Pancreas (tissue), 10 donors: ENCODE data around the gene NXPH4. TPM values are rescaled to one million over a fixed set of nuclear protein-coding genes. Genes with fewer than 3 reads are reported as not detected.

ENCODE experiments used
- ATAC-seq, 4 donors: fragments of 200-7000 bp; cut with Tn5 transposase; one replicate each; pipeline versions ENCODE4 v1.8.0 to v1.9.1; 2020; ENCODE audit warnings: mild to moderate bottlenecking in 4 of 4, moderate library complexity in 4 of 4
- DNase-seq, 6 donors: peaks; one replicate each; pipeline ENCODE4 v3.0.0-alpha.2; 2020
- FAIRE-seq: peaks from 2 replicates; lab custom pipeline; 2012; peaks lifted over from hg19 to GRCh38; lab: Jason Lieb, UNC
- H3K27ac ChIP-seq, 4 donors: fragments of 200-600 bp; sonication (generic); 1 replicate in 3 of 4; 2 replicates in 1 of 4; pipeline versions ENCODE4 v1.5.0 to v1.8.0; 2020
- H3K27me3 ChIP-seq, 4 donors: fragments of 200-600 bp; one replicate each; pipeline ENCODE4 v1.8.0; 2021
- H3K36me3 ChIP-seq, 3 donors: fragments of 200-600 bp; sonication (generic) in 1 of 3; one replicate each; pipeline versions ENCODE4 v1.5.0 to v1.8.0; 2020 to 2021
- H3K4me1 ChIP-seq, 3 donors: fragments of 200-600 bp; one replicate each; pipeline ENCODE4 v1.8.0; 2021
- H3K4me3 ChIP-seq, 4 donors: fragments of 200-600 bp; sonication (generic) in 2 of 4; one replicate each; pipeline versions ENCODE4 v1.5.0 to v1.8.0; 2020 to 2021
- H3K9me3 ChIP-seq, 4 donors: fragments of 200-600 bp; one replicate each; pipeline ENCODE4 v1.8.0; 2021
- WGBS, 2 donors: extraction: QIAGEN DNeasy Blood & Tissue Kit; methylation state at CpG; one replicate each; pipeline ENCODE4 v1.1.7; 2013; 5-methylcytosine and 5-hydroxymethylcytosine counted together
- intact Hi-C, 3 donors: fragments of 100-400 bp; cut with DNase I; formaldehyde crosslinking; loops; one replicate each; pipeline versions ENCODE4 v1.11.1 to v1.14.2; 2022
- polyA plus RNA-seq, 2 donors: library from polyadenylated mRNA; stranded (reverse); fragments of 200-250 nt; gene quantifications; one replicate each; pipeline ENCODE4 v1.2.3, GENCODE V29; 2013
- total RNA-seq, 6 donors: library from RNA; stranded (reverse); fragmentation: NEBNext Ultra II Directional in 4 of 6; extraction: Animal tissue kit (Norgen Biotek cat#: 25700) in 4 of 6; gene quantifications; one replicate each; pipeline versions ENCODE4 v1.2.1 to v1.2.4, GENCODE V29; 2021 to 2023
- TF ChIP-seq, protein P1 (sequence below), 4 donors: fragments of 200-600 bp; sonication (generic) in 3 of 4; IDR thresholded peaks; one replicate each; pipeline versions ENCODE4 v1.5.0 to v1.8.0; 2021; ENCODE audit warnings: antibody characterized with exemption in 4 of 4
- donor health status: healthy with polysubstance abuse.
- donor health status: DM: no; HTN: no; CAD: no; lungs with moderate emphysema.
- donor health status: DM: no; HTN: no; CAD: no.
- donor health status: control.
- donor health status: control.
- donor health status: Bipolar disorder and iron deficiency.
- donor health status: DM: yes; HTN: yes; CAD: no.
- donor health status: DM: no; HTN: no; CAD: no.
- donor health status: DM: no; HTN: no; CAD: no.
- donor health status: DM: yes; HTN: yes; CAD: no.

Gene NXPH4
- total and polyA plus RNA-seq, 8 donors: 0.28 to 3.3 (median 0.79) TPM

DNA sequence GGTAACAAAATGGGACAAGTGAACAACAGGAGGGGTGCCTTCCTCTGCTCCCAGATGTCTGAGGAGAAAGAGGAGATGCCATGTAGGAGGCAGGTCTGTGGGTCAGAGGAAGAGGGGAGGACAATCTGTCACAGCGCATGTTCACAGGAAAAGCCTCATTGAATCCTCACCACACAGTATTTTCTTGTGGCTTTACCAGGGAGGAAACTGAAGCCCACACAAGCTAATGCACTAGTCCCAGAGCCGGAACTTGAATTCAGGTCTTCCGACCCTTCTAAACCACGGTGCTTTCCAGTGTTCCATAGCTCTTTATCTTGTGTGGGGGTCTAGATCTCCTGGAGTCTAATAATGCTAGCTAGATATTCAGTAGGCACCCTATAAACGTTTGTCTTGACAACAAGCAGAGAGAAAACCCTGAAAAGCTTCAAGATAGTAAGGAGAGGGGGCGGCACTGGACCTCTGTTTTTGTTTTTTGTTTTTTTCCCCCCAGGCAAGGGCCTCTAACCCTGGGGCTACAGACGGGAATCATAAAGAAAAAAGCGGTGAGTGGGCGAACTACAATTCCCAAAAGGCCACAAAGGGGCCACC, 12.5 kb downstream of the NXPH4 start:
- Histone ChIP-seq H3K9me3 (no peaks in the 10 kb centered on the region), H3K4me3 (peak overlapping the region in 2 of 4 donors; percentile 66 to 90), H3K36me3 (peaks cover 3 to 25% (median 7%) of the 10 kb centered on the region in 3 donors), H3K4me1 (peaks cover 0 to 13% (median 8%) of the 10 kb centered on the region in 3 donors), H3K27me3 (no peaks in the 10 kb centered on the region), H3K27ac (peak overlapping the region in 2 of 4 donors; percentile 51 to 68)
- FAIRE-seq (no peak), DNase-seq (no peak), ATAC-seq (peak in 1 of 4 donors; percentile 2)
- TF ChIP-seq, protein P1, sequence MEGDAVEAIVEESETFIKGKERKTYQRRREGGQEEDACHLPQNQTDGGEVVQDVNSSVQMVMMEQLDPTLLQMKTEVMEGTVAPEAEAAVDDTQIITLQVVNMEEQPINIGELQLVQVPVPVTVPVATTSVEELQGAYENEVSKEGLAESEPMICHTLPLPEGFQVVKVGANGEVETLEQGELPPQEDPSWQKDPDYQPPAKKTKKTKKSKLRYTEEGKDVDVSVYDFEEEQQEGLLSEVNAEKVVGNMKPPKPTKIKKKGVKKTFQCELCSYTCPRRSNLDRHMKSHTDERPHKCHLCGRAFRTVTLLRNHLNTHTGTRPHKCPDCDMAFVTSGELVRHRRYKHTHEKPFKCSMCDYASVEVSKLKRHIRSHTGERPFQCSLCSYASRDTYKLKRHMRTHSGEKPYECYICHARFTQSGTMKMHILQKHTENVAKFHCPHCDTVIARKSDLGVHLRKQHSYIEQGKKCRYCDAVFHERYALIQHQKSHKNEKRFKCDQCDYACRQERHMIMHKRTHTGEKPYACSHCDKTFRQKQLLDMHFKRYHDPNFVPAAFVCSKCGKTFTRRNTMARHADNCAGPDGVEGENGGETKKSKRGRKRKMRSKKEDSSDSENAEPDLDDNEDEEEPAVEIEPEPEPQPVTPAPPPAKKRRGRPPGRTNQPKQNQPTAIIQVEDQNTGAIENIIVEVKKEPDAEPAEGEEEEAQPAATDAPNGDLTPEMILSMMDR (IDR thresholded peaks at IDR 0.05): peak in 1 of 4 donors; percentile 19
- 10% methylated on average over 9 of the region's 9 CpGs for WGBS, 2 donors
- intact Hi-C loops: no loop called here

DNA sequence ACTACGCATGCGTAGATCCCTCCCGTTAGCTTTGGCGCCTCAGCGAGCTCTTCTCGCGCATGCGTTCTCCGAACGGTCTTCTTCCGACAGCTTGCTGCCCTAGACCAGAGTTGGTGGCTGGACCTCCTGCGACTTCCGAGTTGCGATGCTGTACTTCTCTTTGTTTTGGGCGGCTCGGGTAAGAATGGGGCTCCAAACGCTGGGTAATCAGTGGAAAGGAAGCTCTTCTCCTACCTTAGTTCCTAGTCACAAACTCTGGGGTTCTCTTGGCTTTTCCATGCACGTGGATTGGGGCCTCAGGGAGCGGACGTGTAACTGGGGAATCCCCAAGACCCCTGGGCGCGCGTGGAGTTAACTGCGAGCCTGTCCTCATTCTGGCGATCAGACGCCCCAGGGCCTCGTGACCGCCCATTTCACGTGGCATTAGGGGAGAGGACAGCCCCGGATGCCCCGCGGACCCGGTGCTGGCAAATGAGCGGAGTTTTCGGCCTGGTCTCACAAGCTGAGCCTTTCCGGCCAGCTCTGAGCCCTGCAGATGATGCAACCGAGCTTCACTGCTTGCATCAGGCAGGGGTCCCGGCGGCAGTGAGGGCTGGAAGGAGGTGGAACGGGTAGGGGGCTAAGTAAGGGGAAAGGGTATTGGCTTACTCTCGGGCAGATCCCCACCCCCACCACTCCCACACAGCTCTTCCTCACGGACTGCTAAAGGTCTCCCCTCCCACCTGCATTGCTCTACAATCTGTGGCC, 13.2 kb downstream of the NXPH4 start, which contains the start of gene SHMT2:
SHMT2 (plus strand) TSS at position 78 of the 747 bp plus-strand sequence; CDS start at position 146, 68 bp downstream.
- no peaks in the 10 kb centered on the region for H3K9me3 ChIP-seq
- peaks cover 3 to 25% (median 7%) of the 10 kb centered on the region in 3 donors for H3K36me3 ChIP-seq
- H3K27me3 ChIP-seq: no peaks in the 10 kb centered on the region
- peak within 1 kb of the TSS; percentile 31 to 90 (median 62) for H3K4me3 ChIP-seq
- ATAC-seq: peak; percentile 88 to 94 (median 90)
- intact Hi-C loops: no loop called here
- H3K27ac ChIP-seq: peak within 1 kb of the TSS in 3 of 4 donors; percentile 50 to 68 (median 51)
- WGBS, 2 donors: 1% methylated on average over 42 of the region's 42 CpGs
- DNase-seq: peak; percentile 94 to 99 (median 96)
- TF ChIP-seq, protein P1 (IDR thresholded peaks at IDR 0.05): no peak
- no peak for FAIRE-seq
- peaks cover 0 to 13% (median 8%) of the 10 kb centered on the region in 3 donors for H3K4me1 ChIP-seq

DNA sequence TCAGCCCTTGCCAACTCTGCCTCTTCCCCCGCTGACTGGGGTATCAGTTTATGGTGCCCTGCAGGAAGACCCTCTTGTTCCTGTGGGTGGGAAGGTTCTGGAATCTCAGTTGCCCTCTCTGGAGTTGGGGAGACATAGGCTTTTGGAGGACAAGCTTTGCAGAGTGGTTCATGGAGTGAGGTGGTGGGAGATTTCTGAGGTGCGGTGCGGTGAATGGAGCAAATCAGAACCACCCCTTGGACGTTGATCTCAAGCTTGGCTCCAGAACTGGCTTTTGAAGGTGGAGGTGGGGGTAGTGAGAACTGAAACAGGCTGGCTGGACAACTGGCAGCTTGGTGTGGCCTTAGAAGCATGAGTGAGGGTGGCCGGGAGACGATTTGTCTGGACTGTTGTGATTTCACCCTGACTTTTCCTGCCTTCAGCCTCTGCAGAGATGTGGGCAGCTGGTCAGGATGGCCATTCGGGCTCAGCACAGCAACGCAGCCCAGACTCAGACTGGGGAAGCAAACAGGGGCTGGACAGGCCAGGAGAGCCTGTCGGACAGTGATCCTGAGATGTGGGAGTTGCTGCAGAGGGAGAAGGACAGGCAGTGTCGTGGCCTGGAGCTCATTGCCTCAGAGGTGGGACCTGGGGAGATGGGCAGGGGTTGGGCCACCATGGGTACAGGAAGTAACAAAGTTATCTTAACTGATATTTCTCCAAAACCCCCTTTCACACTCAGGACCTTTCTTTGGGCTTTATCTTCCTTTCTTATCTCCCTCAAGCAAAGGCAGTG, 14.0 kb downstream of the NXPH4 start:
- Histone ChIP-seq H3K4me3 (peak overlapping the region; percentile 31 to 90 (median 62)), H3K27me3 (no peaks in the 10 kb centered on the region), H3K9me3 (no peaks in the 10 kb centered on the region), H3K27ac (no peak overlapping the region), H3K4me1 (peaks cover 0 to 13% (median 8%) of the 10 kb centered on the region in 3 donors), H3K36me3 (peaks cover 3 to 25% (median 7%) of the 10 kb centered on the region in 3 donors)
- peak in 2 of 6 donors; percentile 15 to 48 for DNase-seq
- no peak for FAIRE-seq
- intact Hi-C loops: no loop called here
- WGBS, 2 donors: 29 to 34% methylated on average over 10 of the region's 10 CpGs
- peak in 3 of 4 donors; percentile 8 to 41 (median 27) for ATAC-seq
- TF ChIP-seq, protein P1 (IDR thresholded peaks at IDR 0.05): no peak

DNA sequence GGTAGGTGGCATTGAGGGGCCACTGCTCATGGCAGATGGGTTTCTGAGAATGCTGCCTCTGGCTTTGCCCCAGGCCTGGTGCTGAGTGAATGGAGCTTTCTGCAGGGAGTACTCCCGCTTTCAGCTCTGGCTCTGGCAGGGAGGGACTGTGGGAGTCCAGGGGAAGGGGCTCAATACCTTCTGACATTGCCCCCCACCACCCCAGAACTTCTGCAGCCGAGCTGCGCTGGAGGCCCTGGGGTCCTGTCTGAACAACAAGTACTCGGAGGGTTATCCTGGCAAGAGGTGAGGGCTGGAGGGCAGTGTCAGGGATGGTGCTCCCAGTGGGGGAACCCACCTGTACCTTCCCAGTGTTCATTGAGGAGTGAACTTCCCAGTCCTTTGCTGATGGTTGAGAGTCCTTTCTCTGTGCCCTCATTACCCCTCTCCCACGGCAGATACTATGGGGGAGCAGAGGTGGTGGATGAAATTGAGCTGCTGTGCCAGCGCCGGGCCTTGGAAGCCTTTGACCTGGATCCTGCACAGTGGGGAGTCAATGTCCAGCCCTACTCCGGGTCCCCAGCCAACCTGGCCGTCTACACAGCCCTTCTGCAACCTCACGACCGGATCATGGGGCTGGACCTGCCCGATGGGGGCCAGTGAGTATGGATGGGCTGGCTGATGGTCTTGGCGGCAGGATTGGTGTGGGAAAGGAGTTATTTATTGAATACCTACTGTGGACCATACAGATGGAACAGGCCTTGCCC, 14.9 kb downstream of the NXPH4 start:
- ATAC-seq (no peak), FAIRE-seq (no peak), DNase-seq (peak in 1 of 6 donors; percentile 53)
- Histone ChIP-seq H3K36me3 (peaks cover 3 to 25% (median 7%) of the 10 kb centered on the region in 3 donors), H3K4me3 (peak overlapping the region in 1 of 4 donors; percentile 90), H3K9me3 (no peaks in the 10 kb centered on the region), H3K4me1 (peaks cover 0 to 13% (median 8%) of the 10 kb centered on the region in 3 donors), H3K27me3 (no peaks in the 10 kb centered on the region), H3K27ac (no peak overlapping the region)
- TF ChIP-seq, protein P1 (IDR thresholded peaks at IDR 0.05): no peak
- 90 to 92% methylated on average over 13 of the region's 13 CpGs for WGBS, 2 donors
- intact Hi-C loops: no loop called here
